ENCODE data around the gene TRAF7. TPM values are rescaled to one million over a fixed set of nuclear protein-coding genes. Genes with fewer than 3 reads are reported as not detected.
A peak's percentile ranks its signal among the peaks of the same experiment; 100 is the strongest.

The TRAF7 gene
- total and polyA plus RNA-seq, 2 donors, result 22.3 to 23.9 TPM

DNA sequence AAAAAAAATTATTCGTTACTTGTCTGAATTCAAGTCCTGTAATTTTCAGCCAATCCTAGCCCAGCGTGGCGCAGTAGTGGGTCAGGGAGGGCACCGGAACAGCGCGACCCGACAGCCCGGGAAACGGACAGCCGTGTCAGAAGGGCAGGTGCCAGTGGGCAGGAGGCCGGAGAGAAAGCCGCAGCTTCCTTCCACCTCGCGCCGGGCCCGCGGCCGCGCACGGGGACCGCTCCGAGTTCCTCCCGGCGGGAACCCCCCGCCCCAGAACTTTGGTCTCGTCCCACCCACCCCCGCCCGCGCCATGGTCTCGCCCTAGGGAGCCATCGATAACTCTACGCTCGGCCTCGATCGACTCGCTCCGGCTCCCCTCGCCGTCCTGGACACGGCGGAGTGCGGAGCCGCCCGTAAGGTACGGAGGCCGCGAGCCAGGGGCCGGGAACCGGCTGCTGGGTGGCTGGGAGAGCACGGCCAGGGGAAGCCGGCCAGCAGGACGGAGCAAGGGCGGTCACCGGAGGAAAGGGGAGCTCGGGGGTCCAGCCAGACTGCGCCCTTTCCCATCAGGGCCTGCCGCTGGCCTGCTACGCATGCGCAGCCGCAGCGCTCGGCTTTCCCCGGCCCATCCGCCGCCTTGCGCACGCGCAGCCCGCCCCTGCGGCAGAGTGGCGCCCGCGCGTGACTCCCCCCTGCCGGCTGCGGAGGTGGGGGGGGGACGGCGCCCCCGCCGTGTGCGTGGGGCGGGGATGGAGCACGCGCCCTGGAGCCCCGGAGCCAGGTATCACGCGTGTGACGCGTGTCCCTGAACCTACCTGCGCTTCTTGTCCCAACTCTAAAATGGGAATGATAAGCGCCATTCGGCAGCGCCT, 49.8 kb downstream of the TRAF7 start, which contains the start of gene MLST8:
Gene MLST8 (plus strand): TSS at position 351 of the 863 bp plus-strand sequence. CDS start 632 bp downstream, outside the sequence.
- peak within 1 kb of the TSS; percentile 91 to 92 for H3K27ac ChIP-seq (ENCODE audit: low read depth in 1 of 2, low read length in 1 of 2)
- WGBS, result under 1% methylated on average over 93 of the region's 93 CpGs

DNA sequence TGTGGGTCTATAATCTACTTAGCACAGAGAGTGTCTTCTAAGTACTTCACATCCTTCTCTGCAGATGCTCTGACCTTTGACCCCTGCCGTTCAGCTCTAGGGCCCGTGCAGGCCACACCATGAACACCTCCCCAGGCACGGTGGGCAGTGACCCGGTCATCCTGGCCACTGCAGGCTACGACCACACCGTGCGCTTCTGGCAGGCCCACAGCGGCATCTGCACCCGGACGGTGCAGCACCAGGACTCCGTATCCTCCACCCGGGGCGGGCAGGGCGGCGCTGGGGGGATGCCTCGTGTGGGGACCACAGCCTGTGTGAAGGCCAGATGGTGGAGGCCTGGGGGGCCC, 50.4 kb downstream of the TRAF7 start:
- 27% methylated on average over 16 of the region's 16 CpGs for WGBS
- Histone ChIP-seq H3K9me3 (ENCODE audit: control insufficient read depth in 2 of 2, insufficient read depth in 1 of 2, low read length in 1 of 2) (peaks cover 0 to 3% of the 10 kb centered on the region in 2 donors), H3K4me1 (ENCODE audit: control insufficient read depth in 2 of 2, insufficient read depth in 2 of 2, low read length in 2 of 2) (peaks cover 12 to 13% of the 10 kb centered on the region in 2 donors), H3K27me3 (ENCODE audit: control insufficient read depth in 2 of 2, insufficient read depth in 1 of 2, low read length in 1 of 2) (peaks cover 0 to 9% of the 10 kb centered on the region in 2 donors), H3K4me3 (ENCODE audit: low read length in 2 of 2) (peak overlapping the region; percentile 79 to 88), H3K36me3 (ENCODE audit: control insufficient read depth in 2 of 2, insufficient read depth in 2 of 2, low read length in 1 of 2) (peaks cover 33 to 38% of the 10 kb centered on the region in 2 donors), H3K27ac (ENCODE audit: low read depth in 1 of 2, low read length in 1 of 2) (peak overlapping the region; percentile 50 to 78)
- no peak for DNase-seq (ENCODE audit: low read depth in 6 of 9, low spot score in 9 of 9)

More for the DNA sequence above, 49.8 kb downstream of the TRAF7 start, which contains the start of gene MLST8:
- DNase-seq (ENCODE audit: low read depth in 6 of 9, low spot score in 9 of 9), result peak; percentile 77 to 95 (median 90)
- Histone ChIP-seq H3K36me3 (ENCODE audit: control insufficient read depth in 2 of 2, insufficient read depth in 2 of 2, low read length in 1 of 2) (peaks cover 31 to 37% of the 10 kb centered on the region in 2 donors), H3K9me3 (ENCODE audit: control insufficient read depth in 2 of 2, insufficient read depth in 1 of 2, low read length in 1 of 2) (peaks cover 0 to 3% of the 10 kb centered on the region in 2 donors), H3K27me3 (ENCODE audit: control insufficient read depth in 2 of 2, insufficient read depth in 1 of 2, low read length in 1 of 2) (peaks cover 2 to 12% of the 10 kb centered on the region in 2 donors), H3K4me3 (ENCODE audit: low read length in 2 of 2) (peak within 1 kb of the TSS; percentile 79 to 88), H3K4me1 (ENCODE audit: control insufficient read depth in 2 of 2, insufficient read depth in 2 of 2, low read length in 2 of 2) (peaks cover 12 to 13% of the 10 kb centered on the region in 2 donors)

DNA sequence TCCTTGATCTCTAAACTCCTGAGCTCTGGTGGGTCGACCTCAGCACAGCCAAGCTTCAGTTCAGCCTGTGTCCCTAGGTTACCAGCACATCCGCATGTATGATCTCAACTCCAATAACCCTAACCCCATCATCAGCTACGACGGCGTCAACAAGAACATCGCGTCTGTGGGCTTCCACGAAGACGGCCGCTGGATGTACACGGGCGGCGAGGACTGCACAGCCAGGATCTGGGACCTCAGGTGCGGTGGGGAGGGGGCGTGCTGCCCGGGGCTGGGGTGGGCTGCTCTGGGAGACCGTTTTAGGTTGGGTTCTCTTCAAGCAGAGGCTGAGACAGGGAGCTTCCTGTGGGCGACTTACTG, 50.8 kb downstream of the TRAF7 start:
- H3K36me3 ChIP-seq (ENCODE audit: control insufficient read depth in 2 of 2, insufficient read depth in 2 of 2, low read length in 1 of 2), result peaks cover 33 to 38% of the 10 kb centered on the region in 2 donors
- DNase-seq (ENCODE audit: low read depth in 6 of 9, low spot score in 9 of 9), result no peak
- peaks cover 12 to 13% of the 10 kb centered on the region in 2 donors for H3K4me1 ChIP-seq (ENCODE audit: control insufficient read depth in 2 of 2, insufficient read depth in 2 of 2, low read length in 2 of 2)
- H3K9me3 ChIP-seq (ENCODE audit: control insufficient read depth in 2 of 2, insufficient read depth in 1 of 2, low read length in 1 of 2), result peaks cover 0 to 3% of the 10 kb centered on the region in 2 donors
- WGBS, result 92% methylated on average over 18 of the region's 18 CpGs
- H3K27me3 ChIP-seq (ENCODE audit: control insufficient read depth in 2 of 2, insufficient read depth in 1 of 2, low read length in 1 of 2), result peaks cover 0 to 9% of the 10 kb centered on the region in 2 donors
- H3K27ac ChIP-seq (ENCODE audit: low read depth in 1 of 2, low read length in 1 of 2), result no peak overlapping the region
- H3K4me3 ChIP-seq (ENCODE audit: low read length in 2 of 2), result peak overlapping the region; percentile 79 to 88

DNA sequence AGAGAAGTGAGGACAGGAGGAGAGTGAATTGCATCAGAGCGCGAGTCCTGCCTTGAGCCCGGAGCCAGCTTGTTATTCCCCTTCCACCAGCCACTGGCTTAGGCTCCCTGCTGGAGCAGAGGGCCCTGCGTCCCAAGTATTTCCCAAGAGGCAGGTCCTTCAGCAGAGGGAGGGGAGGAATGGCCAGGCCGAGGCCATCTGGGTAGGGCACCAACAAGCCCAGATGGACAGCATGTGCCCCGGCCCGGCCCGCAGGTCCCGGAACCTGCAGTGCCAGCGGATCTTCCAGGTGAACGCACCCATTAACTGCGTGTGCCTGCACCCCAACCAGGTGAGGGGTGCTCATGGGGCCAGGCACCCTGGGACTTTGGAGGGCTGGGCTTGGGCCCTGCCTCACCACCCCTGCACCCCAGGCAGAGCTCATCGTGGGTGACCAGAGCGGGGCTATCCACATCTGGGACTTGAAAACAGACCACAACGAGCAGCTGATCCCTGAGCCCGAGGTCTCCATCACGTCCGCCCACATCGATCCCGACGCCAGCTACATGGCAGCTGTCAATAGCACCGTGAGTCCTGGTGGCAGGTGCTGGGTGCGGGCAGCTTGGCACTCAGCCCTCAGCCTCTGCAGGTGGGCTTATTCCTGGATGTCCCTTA, 51.3 kb downstream of the TRAF7 start:
- H3K36me3 ChIP-seq (ENCODE audit: control insufficient read depth in 2 of 2, insufficient read depth in 2 of 2, low read length in 1 of 2), result peaks cover 33 to 41% of the 10 kb centered on the region in 2 donors
- no peak overlapping the region for H3K4me3 ChIP-seq (ENCODE audit: low read length in 2 of 2)
- peaks cover 0 to 3% of the 10 kb centered on the region in 2 donors for H3K27me3 ChIP-seq (ENCODE audit: control insufficient read depth in 2 of 2, insufficient read depth in 1 of 2, low read length in 1 of 2)
- H3K4me1 ChIP-seq (ENCODE audit: control insufficient read depth in 2 of 2, insufficient read depth in 2 of 2, low read length in 2 of 2), result peaks cover 12 to 13% of the 10 kb centered on the region in 2 donors
- H3K27ac ChIP-seq (ENCODE audit: low read depth in 1 of 2, low read length in 1 of 2), result no peak overlapping the region
- no peak for DNase-seq (ENCODE audit: low read depth in 6 of 9, low spot score in 9 of 9)
- WGBS, result 98% methylated on average over 23 of the region's 23 CpGs
- peaks cover 0 to 3% of the 10 kb centered on the region in 2 donors for H3K9me3 ChIP-seq (ENCODE audit: control insufficient read depth in 2 of 2, insufficient read depth in 1 of 2, low read length in 1 of 2)

DNA sequence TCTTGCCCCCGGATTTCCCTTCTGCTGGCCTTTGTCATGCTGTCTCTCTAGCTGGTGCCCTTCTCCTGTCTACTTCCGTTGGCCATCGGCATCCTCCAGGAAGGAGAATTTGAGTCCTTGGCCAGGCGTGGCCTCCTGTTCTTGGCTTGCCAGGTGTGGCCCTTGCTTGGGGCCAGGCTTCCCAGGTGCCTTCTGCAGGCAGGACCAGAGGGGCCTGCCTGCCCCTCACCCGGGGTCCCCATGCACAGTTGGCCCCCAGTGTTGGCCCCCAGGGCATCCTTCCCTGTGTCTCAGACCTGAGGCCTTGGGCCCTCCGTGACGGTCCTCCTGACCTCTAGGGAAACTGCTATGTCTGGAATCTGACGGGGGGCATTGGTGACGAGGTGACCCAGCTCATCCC, 52.3 kb downstream of the TRAF7 start:
- no peak for DNase-seq (ENCODE audit: low read depth in 6 of 9, low spot score in 9 of 9)
- Histone ChIP-seq H3K27me3 (ENCODE audit: control insufficient read depth in 2 of 2, insufficient read depth in 1 of 2, low read length in 1 of 2) (no peaks in the 10 kb centered on the region), H3K27ac (ENCODE audit: low read depth in 1 of 2, low read length in 1 of 2) (no peak overlapping the region), H3K36me3 (ENCODE audit: control insufficient read depth in 2 of 2, insufficient read depth in 2 of 2, low read length in 1 of 2) (peaks cover 41 to 42% of the 10 kb centered on the region in 2 donors), H3K4me3 (ENCODE audit: low read length in 2 of 2) (no peak overlapping the region), H3K9me3 (ENCODE audit: control insufficient read depth in 2 of 2, insufficient read depth in 1 of 2, low read length in 1 of 2) (peaks cover 0 to 3% of the 10 kb centered on the region in 2 donors), H3K4me1 (ENCODE audit: control insufficient read depth in 2 of 2, insufficient read depth in 2 of 2, low read length in 2 of 2) (peaks cover 14 to 21% of the 10 kb centered on the region in 2 donors)
- WGBS, result 97% methylated on average over 9 of the region's 9 CpGs

DNA sequence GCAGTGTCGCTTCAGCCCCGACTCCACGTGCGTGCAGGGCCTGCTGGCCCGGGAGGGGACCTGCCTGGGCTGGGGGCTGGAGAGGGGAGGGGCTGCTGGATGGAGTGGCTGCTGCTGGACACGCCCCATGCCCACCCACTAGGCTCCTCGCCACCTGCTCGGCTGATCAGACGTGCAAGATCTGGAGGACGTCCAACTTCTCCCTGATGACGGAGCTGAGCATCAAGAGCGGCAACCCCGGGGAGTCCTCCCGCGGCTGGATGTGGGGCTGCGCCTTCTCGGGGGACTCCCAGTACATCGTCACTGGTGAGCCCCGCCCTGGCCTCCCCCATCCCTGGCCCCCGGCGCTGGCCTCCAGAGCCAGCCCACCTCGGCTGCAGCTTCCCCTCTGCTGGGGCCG, 52.7 kb downstream of the TRAF7 start:
- no peak overlapping the region for H3K4me3 ChIP-seq (ENCODE audit: low read length in 2 of 2)
- no peaks in the 10 kb centered on the region for H3K27me3 ChIP-seq (ENCODE audit: control insufficient read depth in 2 of 2, insufficient read depth in 1 of 2, low read length in 1 of 2)
- peaks cover 18 to 25% of the 10 kb centered on the region in 2 donors for H3K4me1 ChIP-seq (ENCODE audit: control insufficient read depth in 2 of 2, insufficient read depth in 2 of 2, low read length in 2 of 2)
- peaks cover 41 to 47% of the 10 kb centered on the region in 2 donors for H3K36me3 ChIP-seq (ENCODE audit: control insufficient read depth in 2 of 2, insufficient read depth in 2 of 2, low read length in 1 of 2)
- peaks cover 0 to 3% of the 10 kb centered on the region in 2 donors for H3K9me3 ChIP-seq (ENCODE audit: control insufficient read depth in 2 of 2, insufficient read depth in 1 of 2, low read length in 1 of 2)
- no peak overlapping the region for H3K27ac ChIP-seq (ENCODE audit: low read depth in 1 of 2, low read length in 1 of 2)
- DNase-seq (ENCODE audit: low read depth in 6 of 9, low spot score in 9 of 9), result no peak
- WGBS, result 97% methylated on average over 23 of the region's 23 CpGs

DNA sequence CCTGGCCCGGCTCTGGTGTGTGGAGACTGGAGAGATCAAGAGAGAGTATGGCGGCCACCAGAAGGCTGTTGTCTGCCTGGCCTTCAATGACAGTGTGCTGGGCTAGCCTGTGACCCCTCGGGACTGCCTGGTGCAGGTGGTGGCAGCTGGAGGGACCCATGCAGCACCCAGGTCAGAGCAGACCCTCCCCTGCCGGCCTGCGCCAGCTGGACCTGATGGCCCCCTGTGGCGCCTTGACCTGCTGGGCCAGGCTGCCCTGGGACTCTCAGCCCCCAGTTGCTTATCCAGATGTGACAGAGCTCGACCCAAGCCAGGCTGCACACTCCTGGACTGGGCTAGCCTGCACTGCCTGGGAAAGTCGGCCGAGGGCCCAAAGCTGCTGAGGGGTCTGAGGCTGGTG, 53.2 kb downstream of the TRAF7 start:
- H3K36me3 ChIP-seq (ENCODE audit: control insufficient read depth in 2 of 2, insufficient read depth in 2 of 2, low read length in 1 of 2), result peaks cover 41 to 47% of the 10 kb centered on the region in 2 donors
- no peaks in the 10 kb centered on the region for H3K27me3 ChIP-seq (ENCODE audit: control insufficient read depth in 2 of 2, insufficient read depth in 1 of 2, low read length in 1 of 2)
- H3K4me1 ChIP-seq (ENCODE audit: control insufficient read depth in 2 of 2, insufficient read depth in 2 of 2, low read length in 2 of 2), result peaks cover 23 to 30% of the 10 kb centered on the region in 2 donors
- no peak overlapping the region for H3K4me3 ChIP-seq (ENCODE audit: low read length in 2 of 2)
- DNase-seq (ENCODE audit: low read depth in 6 of 9, low spot score in 9 of 9), result no peak
- WGBS, result 98% methylated on average over 9 of the region's 9 CpGs
- peaks cover 0 to 3% of the 10 kb centered on the region in 2 donors for H3K9me3 ChIP-seq (ENCODE audit: control insufficient read depth in 2 of 2, insufficient read depth in 1 of 2, low read length in 1 of 2)
- H3K27ac ChIP-seq (ENCODE audit: low read depth in 1 of 2, low read length in 1 of 2), result no peak overlapping the region

DNA sequence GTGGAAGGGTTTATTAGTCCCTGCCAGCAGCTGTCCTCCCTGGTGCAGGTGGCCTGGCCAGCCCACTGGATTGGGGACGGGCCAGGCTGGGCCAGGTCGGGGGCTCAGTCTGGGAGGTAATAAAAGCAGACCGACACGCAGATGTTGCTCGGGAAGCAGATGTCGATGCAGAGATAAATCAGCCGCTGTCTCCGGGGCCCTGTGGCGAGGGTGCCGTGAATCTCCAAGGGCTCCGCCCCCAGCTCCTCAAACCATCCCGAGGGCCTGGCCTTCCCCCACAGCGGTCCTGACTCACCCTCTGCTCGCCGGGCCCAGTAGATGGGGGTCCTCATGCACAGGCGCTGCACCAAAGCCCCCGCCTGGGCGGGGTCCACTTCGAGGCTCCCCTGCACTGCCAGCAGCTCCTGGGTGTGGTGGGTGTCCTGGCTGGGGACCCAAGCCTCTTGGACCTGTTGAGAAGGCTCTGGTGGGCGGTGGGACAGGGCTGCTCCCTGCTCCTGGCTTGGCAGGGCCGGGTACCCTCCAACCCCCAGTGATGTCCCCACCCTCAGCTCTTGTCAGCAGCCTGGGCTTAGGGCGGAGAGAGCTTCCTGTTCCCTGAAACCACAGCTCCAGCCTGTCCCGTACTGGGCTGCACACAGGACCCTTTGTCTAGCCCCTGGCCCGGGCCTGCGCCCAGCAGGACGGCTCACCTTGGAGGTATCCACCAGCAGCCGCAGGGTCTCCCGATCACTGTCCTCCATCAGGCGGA, 53.9 kb downstream of the TRAF7 start:
- no peak overlapping the region for H3K27ac ChIP-seq (ENCODE audit: low read depth in 1 of 2, low read length in 1 of 2)
- H3K4me1 ChIP-seq (ENCODE audit: control insufficient read depth in 2 of 2, insufficient read depth in 2 of 2, low read length in 2 of 2), result peaks cover 23 to 31% of the 10 kb centered on the region in 2 donors
- H3K36me3 ChIP-seq (ENCODE audit: control insufficient read depth in 2 of 2, insufficient read depth in 2 of 2, low read length in 1 of 2), result peaks cover 41 to 47% of the 10 kb centered on the region in 2 donors
- H3K9me3 ChIP-seq (ENCODE audit: control insufficient read depth in 2 of 2, insufficient read depth in 1 of 2, low read length in 1 of 2), result peaks cover 0 to 3% of the 10 kb centered on the region in 2 donors
- H3K27me3 ChIP-seq (ENCODE audit: control insufficient read depth in 2 of 2, insufficient read depth in 1 of 2, low read length in 1 of 2), result no peaks in the 10 kb centered on the region
- H3K4me3 ChIP-seq (ENCODE audit: low read length in 2 of 2), result no peak overlapping the region
- no peak for DNase-seq (ENCODE audit: low read depth in 6 of 9, low spot score in 9 of 9)
- WGBS, result 96% methylated on average over 29 of the region's 29 CpGs

All from thymus (tissue), 11 donors.